H9 (cell line): ENCODE measurements around the gene SLC22A31. TPM values are rescaled to one million over a fixed set of nuclear protein-coding genes. Genes with fewer than 3 reads are reported as not detected.

Experiments
- DNase-seq: peaks from one replicate; pipeline ENCODE4 v3.0.0-alpha.2; 2017
- H2AFZ ChIP-seq: one replicate; pipeline ENCODE4 v1.6.1; 2013; ENCODE audit warnings: mild to moderate bottlenecking, low read length, control low read depth, moderate library complexity
- H2AK5ac ChIP-seq: 2 replicates; pipeline ENCODE4 v1.6.1; 2013; ENCODE audit warnings: low read length, control low read depth, mixed read lengths; ENCODE audit not compliant: insufficient read length
- H2BK120ac ChIP-seq: one replicate; pipeline ENCODE4 v1.6.1; 2013; ENCODE audit warnings: low read depth, mild to moderate bottlenecking, low read length, control low read depth, inconsistent platforms; ENCODE audit not compliant: poor library complexity, severe bottlenecking
- H2BK12ac ChIP-seq: 2 replicates; pipeline ENCODE4 v1.6.1; 2013; ENCODE audit warnings: low read length, control low read depth, mixed read lengths, low read depth; ENCODE audit not compliant: insufficient read length
- H2BK15ac ChIP-seq: 2 replicates; pipeline ENCODE4 v1.6.1; 2013; ENCODE audit warnings: low read depth, low read length, control low read depth
- H2BK20ac ChIP-seq: one replicate; pipeline ENCODE4 v1.6.1; 2013; ENCODE audit warnings: low read depth, mild to moderate bottlenecking, low read length, control low read depth, inconsistent platforms; ENCODE audit not compliant: poor library complexity, severe bottlenecking
- H2BK5ac ChIP-seq: 2 replicates; pipeline ENCODE4 v1.6.1; 2013; ENCODE audit warnings: low read length, control low read depth, mixed read lengths; ENCODE audit not compliant: insufficient read length
- H3K14ac ChIP-seq: 2 replicates; pipeline ENCODE4 v1.6.1; 2013; ENCODE audit warnings: low read length, control low read depth; ENCODE audit not compliant: insufficient read depth
- H3K18ac ChIP-seq: 2 replicates; pipeline ENCODE4 v1.6.1; 2013; ENCODE audit warnings: low read depth, mild to moderate bottlenecking, mixed read lengths, low read length, control low read depth; ENCODE audit not compliant: insufficient read length
- H3K23ac ChIP-seq: 2 replicates; pipeline ENCODE4 v1.6.1; 2013; ENCODE audit warnings: low read length, control low read depth, mixed read lengths, low read depth; ENCODE audit not compliant: insufficient read length
- H3K23me2 ChIP-seq: 2 replicates; pipeline ENCODE4 v1.6.1; 2013; ENCODE audit warnings: low read depth, mild to moderate bottlenecking, mixed read lengths, low read length, control low read depth; ENCODE audit not compliant: insufficient read length, poor library complexity, severe bottlenecking
- H3K27ac ChIP-seq: 2 replicates; pipeline ENCODE4 v1.5.1; 2013; ENCODE audit warnings: low read length, control low read depth, mixed read lengths, low read depth; ENCODE audit not compliant: insufficient read length
- H3K27me3 ChIP-seq: 2 replicates; pipeline ENCODE4 v1.6.1; 2013; ENCODE audit warnings: low read length, control low read depth, inconsistent platforms; ENCODE audit not compliant: insufficient read depth
- H3K4ac ChIP-seq: 2 replicates; pipeline ENCODE4 v1.6.1; 2013; ENCODE audit warnings: low read depth, mild to moderate bottlenecking, control low read depth, inconsistent platforms, low read length, moderate library complexity
- H3K4me1 ChIP-seq: 2 replicates; pipeline ENCODE4 v1.6.1; 2013; ENCODE audit warnings: low read length, control low read depth, inconsistent platforms; ENCODE audit not compliant: insufficient read depth
- H3K4me2 ChIP-seq: 2 replicates; pipeline ENCODE4 v1.6.1; 2013; ENCODE audit warnings: low read length, control low read depth, mixed read lengths; ENCODE audit not compliant: insufficient read length, insufficient read depth
- H3K56ac ChIP-seq: 2 replicates; pipeline ENCODE4 v1.6.1; 2013; ENCODE audit warnings: low read depth, mild to moderate bottlenecking, mixed read lengths, low read length, control low read depth; ENCODE audit not compliant: insufficient read length
- H3K79me1 ChIP-seq: 2 replicates; pipeline ENCODE4 v1.6.1; 2013; ENCODE audit warnings: low read depth, mild to moderate bottlenecking, moderate library complexity, low read length, control low read depth, inconsistent platforms; ENCODE audit not compliant: insufficient read depth, poor library complexity, severe bottlenecking
- H3K79me2 ChIP-seq: 2 replicates; pipeline ENCODE4 v1.6.1; 2013; ENCODE audit warnings: low read length, control low read depth, inconsistent platforms; ENCODE audit not compliant: insufficient read depth
- H3K9ac ChIP-seq: 2 replicates; pipeline ENCODE4 v1.6.1; 2013; ENCODE audit warnings: low read length, control low read depth, mixed read lengths; ENCODE audit not compliant: insufficient read length; ENCODE audit errors: extremely low read depth
- H3K9me3 ChIP-seq: one replicate; pipeline ENCODE4 v1.6.1; 2013; ENCODE audit warnings: low read depth, low read length, inconsistent platforms; ENCODE audit not compliant: control insufficient read depth
- H3T11ph ChIP-seq: one replicate; pipeline ENCODE4 v1.6.1; 2013; ENCODE audit warnings: mild to moderate bottlenecking, low read length, control low read depth, inconsistent platforms
- H4K20me1 ChIP-seq: one replicate; pipeline ENCODE4 v1.6.1; 2013; ENCODE audit not compliant: control insufficient read depth, insufficient read length, insufficient read depth
- H4K5ac ChIP-seq: 2 replicates; pipeline ENCODE4 v1.6.1; 2013; ENCODE audit warnings: low read depth, mild to moderate bottlenecking, mixed read lengths, low read length, control low read depth; ENCODE audit not compliant: insufficient read length
- H4K8ac ChIP-seq: replicated peaks from 2 replicates; pipeline ENCODE4 v1.6.1; 2013; ENCODE audit warnings: low read length, control low read depth, mixed read lengths, low read depth; ENCODE audit not compliant: insufficient read length
- H4K91ac ChIP-seq: 2 replicates; pipeline ENCODE4 v1.6.1; 2013; ENCODE audit warnings: low read depth, mild to moderate bottlenecking, moderate library complexity, mixed read lengths, low read length, control low read depth; ENCODE audit not compliant: insufficient read length
- H3K27ac Mint-ChIP-seq, 3 experiments: 2 replicates in 2 of 3; 3 replicates in 1 of 3; pipeline ENCODE4 v1.8.0; 2020 to 2021; ENCODE audit warnings: mixed read lengths in 3 of 3, mild to moderate bottlenecking in 1 of 3, moderate library complexity in 1 of 3
- H3K27me3 Mint-ChIP-seq: 2 replicates; pipeline ENCODE4 v1.8.0; 2021; ENCODE audit warnings: low read depth, mild to moderate bottlenecking, moderate library complexity, mixed read lengths
- H3K36me3 Mint-ChIP-seq, 3 experiments: 2 replicates in 2 of 3; 3 replicates in 1 of 3; pipeline ENCODE4 v1.8.0; 2020 to 2021; ENCODE audit warnings: low read depth in 3 of 3, mixed read lengths in 3 of 3; ENCODE audit not compliant: insufficient read depth in 1 of 3
- H3K4me1 Mint-ChIP-seq, 2 experiments: 2 replicates each; pipeline ENCODE4 v1.8.0; 2020; ENCODE audit warnings: mixed read lengths in 2 of 2
- H3K4me3 Mint-ChIP-seq, 2 experiments: 2 replicates in 1 of 2; 3 replicates in 1 of 2; pipeline ENCODE4 v1.8.0; 2020 to 2021; ENCODE audit warnings: mild to moderate bottlenecking in 2 of 2, mixed read lengths in 2 of 2, moderate library complexity in 1 of 2
- H3K9me3 Mint-ChIP-seq, 2 experiments: 2 replicates in 1 of 2; 3 replicates in 1 of 2; pipeline ENCODE4 v1.8.0; 2020; ENCODE audit warnings: mild to moderate bottlenecking in 2 of 2, mixed read lengths in 2 of 2, moderate library complexity in 1 of 2
- CTCF ChIP-seq: fragments of 200-600 bp; sonication (generic); conservative IDR thresholded peaks from 3 replicates; pipeline ENCODE4 v1.8.0; 2021; ENCODE audit warnings: antibody characterized with exemption, mild to moderate bottlenecking
- WGBS: extraction: QIAGEN DNeasy Blood & Tissue Kit; methylation state at CpG from one replicate; pipeline ENCODE4 v1.1.7; 2013; ENCODE audit warnings: missing lambda C conversion rate, low lambda C conversion rate, mixed read lengths; ENCODE audit not compliant: insufficient read length; ENCODE audit errors: extremely low coverage; 5-methylcytosine and 5-hydroxymethylcytosine counted together
- total RNA-seq: library from RNA; stranded (reverse); gene quantifications from 2 replicates; pipeline ENCODE4 v1.2.1, GENCODE V29; 2021

The SLC22A31 gene
- total RNA-seq, 1 experiment from 2014 or later: 7.7 TPM

- Histone ChIP-seq H3T11ph (no peak overlapping the region), H3K4ac (no peak overlapping the region), H3K79me2 (no peaks in the 10 kb centered on the region), H2BK15ac (no peak overlapping the region), H2BK20ac (no peak overlapping the region), H2BK5ac (no peak overlapping the region), H2BK120ac (no peak overlapping the region), H3K23me2 (peaks cover 6% of the 10 kb centered on the region), H3K27ac (no peak overlapping the region), H3K79me1 (no peaks in the 10 kb centered on the region), H2BK12ac (no peak overlapping the region), H2AFZ (no peak overlapping the region), H4K20me1 (no peaks in the 10 kb centered on the region), H2AK5ac (no peak overlapping the region), H4K91ac (no peak overlapping the region), H3K9ac (no peak overlapping the region), H3K18ac (no peak overlapping the region), H3K23ac (no peak overlapping the region), H3K14ac (no peak overlapping the region), H3K4me1 (no peaks in the 10 kb centered on the region), H3K27me3 (no peaks in the 10 kb centered on the region), H3K56ac (no peak overlapping the region), H4K5ac (no peak overlapping the region), H3K9me3 (no peaks in the 10 kb centered on the region), H4K8ac (no peak overlapping the region), H3K4me2 (no peak overlapping the region)
- peaks cover 12 to 26% of the 10 kb centered on the region in 2 experiments for H3K4me1 Mint-ChIP-seq
- H3K9me3 Mint-ChIP-seq: no peaks in the 10 kb centered on the region
- DNase-seq: no peak
- H3K4me3 Mint-ChIP-seq: no peak overlapping the region
- peaks cover 18% of the 10 kb centered on the region for H3K27me3 Mint-ChIP-seq
- no peak for TF ChIP-seq CTCF
- no peaks in the 10 kb centered on the region for H3K36me3 Mint-ChIP-seq
- no peak overlapping the region for H3K27ac Mint-ChIP-seq
- no CpG with 5 or more reads among the region's 13 CpGs for WGBS
Measured at GRCh38 chr16:89172528-89173173, 27.7 kb downstream of the SLC22A31 start.
